ENCODE results near the gene SH3GL2.

Gene SH3GL2

DNA sequence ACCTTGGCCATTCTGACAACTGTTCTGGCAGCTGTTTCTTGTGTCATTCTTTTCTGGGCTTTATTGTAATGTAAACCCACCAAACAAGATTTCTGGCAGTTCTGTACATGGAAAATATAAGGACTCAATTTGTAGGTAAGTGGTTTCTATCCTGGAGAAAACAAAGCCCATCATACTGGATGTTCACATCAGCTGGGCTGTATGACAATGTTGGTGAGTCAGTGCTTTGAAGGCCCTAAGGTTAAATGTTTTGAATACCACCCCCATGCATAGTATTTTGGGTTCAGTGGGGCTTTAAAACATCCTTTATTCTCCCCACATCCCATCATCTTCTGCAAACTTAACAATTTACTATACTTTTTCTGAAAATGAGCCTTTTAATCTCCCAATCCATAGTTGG, 52.5 kb downstream of the SH3GL2 start:
- Histone ChIP-seq H3K9me3 (ENCODE audit: control insufficient read depth, low read depth, low read length) (no peaks in the 10 kb centered on the region), H3K4me3 (ENCODE audit: low read length) (no peak overlapping the region)

DNA sequence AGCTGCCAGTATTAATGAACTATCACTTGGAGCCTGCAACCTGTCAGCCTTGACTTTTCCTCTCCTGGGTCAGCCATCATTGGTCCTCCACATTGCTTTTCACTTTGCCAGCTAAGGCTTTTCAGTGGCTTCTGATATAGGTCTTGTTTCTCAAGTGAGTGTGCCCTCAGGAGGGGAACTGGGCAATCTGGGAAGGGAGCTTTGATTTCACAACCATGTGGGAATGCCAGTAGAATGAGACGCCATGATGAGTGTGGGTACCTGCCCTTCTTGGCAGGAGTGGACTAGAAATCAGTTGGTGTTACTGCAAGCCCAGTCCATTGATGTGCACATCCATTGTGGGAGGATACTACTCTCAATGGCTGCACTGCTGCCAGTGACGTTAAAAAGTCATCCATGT, 54.1 kb downstream of the SH3GL2 start:
- Histone ChIP-seq H3K27ac (ENCODE audit: low read length) (no peak overlapping the region), H3K27me3 (ENCODE audit: control insufficient read depth, insufficient read depth, low read length) (no peaks in the 10 kb centered on the region), H3K36me3 (ENCODE audit: control insufficient read depth, low read depth, low read length) (no peaks in the 10 kb centered on the region), H3K9me3 (ENCODE audit: control insufficient read depth, low read depth, low read length) (no peaks in the 10 kb centered on the region), H3K4me1 (ENCODE audit: control insufficient read depth, low read depth, low read length) (no peaks in the 10 kb centered on the region), H3K4me3 (ENCODE audit: low read length) (no peak overlapping the region), H3K9ac (ENCODE audit: low read length) (no peak overlapping the region)

More for the DNA sequence above, 52.5 kb downstream of the SH3GL2 start:
- Histone ChIP-seq H3K9ac (ENCODE audit: low read length) (no peak overlapping the region), H3K4me1 (ENCODE audit: control insufficient read depth, low read depth, low read length) (no peaks in the 10 kb centered on the region), H3K27ac (ENCODE audit: low read length) (no peak overlapping the region), H3K36me3 (ENCODE audit: control insufficient read depth, low read depth, low read length) (no peaks in the 10 kb centered on the region), H3K27me3 (ENCODE audit: control insufficient read depth, insufficient read depth, low read length) (no peaks in the 10 kb centered on the region)

DNA sequence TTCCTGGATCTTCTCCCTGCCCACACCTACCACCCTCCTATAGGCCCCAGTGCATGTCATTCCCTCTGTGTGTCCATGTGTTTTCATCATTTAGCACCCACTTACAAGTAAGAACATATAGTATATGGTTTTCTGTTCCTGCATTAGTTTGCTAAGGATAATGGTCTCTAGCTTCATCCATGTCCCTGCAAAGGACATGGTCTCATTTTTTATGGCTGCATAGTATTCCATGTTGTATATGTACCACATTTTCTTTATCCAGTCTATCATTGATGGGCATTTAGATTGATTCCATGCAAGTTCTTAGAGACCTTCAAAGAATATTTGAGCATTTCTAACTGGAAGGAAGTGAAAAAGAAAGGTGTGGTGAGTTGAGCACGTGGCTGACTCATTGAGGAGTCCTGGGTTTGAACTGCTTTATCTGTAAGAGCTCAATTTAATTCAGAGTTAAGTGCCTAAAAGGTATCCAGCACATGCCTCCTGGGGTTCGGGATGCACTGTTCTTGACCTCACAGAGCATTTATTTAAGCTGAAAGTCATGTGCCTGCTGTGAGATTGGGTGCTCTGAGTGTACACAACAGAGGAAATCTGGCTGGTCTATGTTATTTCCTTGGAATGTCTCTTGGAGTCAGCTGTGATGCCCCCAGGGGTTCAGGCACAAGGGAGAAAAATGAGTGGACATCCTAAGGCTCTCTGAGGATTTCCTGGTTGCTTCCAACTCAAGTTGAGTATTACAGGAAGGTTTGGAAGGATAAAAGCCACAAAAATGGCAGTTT, 56.4 kb downstream of the SH3GL2 start:
- no peaks in the 10 kb centered on the region for H3K27me3 ChIP-seq (ENCODE audit: control insufficient read depth, insufficient read depth, low read length)
- H3K36me3 ChIP-seq (ENCODE audit: control insufficient read depth, low read depth, low read length): no peaks in the 10 kb centered on the region
- no peak overlapping the region for H3K27ac ChIP-seq (ENCODE audit: low read length)
- H3K4me3 ChIP-seq (ENCODE audit: low read length): no peak overlapping the region
- no peaks in the 10 kb centered on the region for H3K9me3 ChIP-seq (ENCODE audit: control insufficient read depth, low read depth, low read length)
- H3K4me1 ChIP-seq (ENCODE audit: control insufficient read depth, low read depth, low read length): no peaks in the 10 kb centered on the region
- H3K9ac ChIP-seq (ENCODE audit: low read length): no peak overlapping the region

DNA sequence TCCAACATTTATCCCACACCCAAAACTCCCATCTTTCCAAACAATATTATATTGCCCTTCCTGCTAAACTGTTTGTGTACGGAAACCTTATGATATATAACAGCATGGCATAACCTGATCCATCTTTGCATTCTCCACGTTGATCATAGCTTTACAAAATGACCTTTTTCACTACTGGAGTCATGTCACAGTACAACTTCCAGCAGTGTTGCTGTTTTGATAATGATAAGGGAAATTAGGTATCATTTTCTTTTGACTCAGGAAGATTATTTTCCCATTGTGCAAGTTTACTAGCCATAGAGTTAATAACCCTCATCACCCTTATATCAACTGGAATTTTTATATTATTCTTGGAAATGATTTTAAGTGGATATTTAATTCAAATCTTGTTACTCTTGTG, 57.5 kb downstream of the SH3GL2 start:
- Histone ChIP-seq H3K9ac (ENCODE audit: low read length) (no peak overlapping the region), H3K36me3 (ENCODE audit: control insufficient read depth, low read depth, low read length) (no peaks in the 10 kb centered on the region), H3K4me3 (ENCODE audit: low read length) (no peak overlapping the region), H3K4me1 (ENCODE audit: control insufficient read depth, low read depth, low read length) (no peaks in the 10 kb centered on the region), H3K9me3 (ENCODE audit: control insufficient read depth, low read depth, low read length) (no peaks in the 10 kb centered on the region), H3K27me3 (ENCODE audit: control insufficient read depth, insufficient read depth, low read length) (no peaks in the 10 kb centered on the region), H3K27ac (ENCODE audit: low read length) (no peak overlapping the region)

DNA sequence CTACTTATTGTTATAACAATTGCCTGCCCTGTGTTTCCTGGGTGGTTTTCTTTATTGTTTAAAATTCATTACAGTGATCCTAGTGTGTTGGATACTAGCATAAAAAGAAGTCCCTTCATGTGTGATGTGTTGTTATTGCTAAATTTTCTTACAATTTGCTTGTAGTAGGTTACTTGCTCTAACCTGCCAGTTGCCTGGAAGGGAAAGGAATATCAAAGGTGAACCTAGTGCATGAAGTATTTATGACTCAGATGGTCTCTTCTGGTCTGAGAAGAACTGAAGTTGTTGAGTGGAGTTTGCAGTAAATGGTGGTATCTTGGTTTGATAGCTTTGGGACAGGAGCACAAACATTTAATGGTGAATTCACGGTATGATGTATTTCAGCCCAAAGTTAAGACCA, 58.0 kb downstream of the SH3GL2 start:
- Histone ChIP-seq H3K9ac (ENCODE audit: low read length) (no peak overlapping the region), H3K27ac (ENCODE audit: low read length) (no peak overlapping the region), H3K36me3 (ENCODE audit: control insufficient read depth, low read depth, low read length) (no peaks in the 10 kb centered on the region)

DNA sequence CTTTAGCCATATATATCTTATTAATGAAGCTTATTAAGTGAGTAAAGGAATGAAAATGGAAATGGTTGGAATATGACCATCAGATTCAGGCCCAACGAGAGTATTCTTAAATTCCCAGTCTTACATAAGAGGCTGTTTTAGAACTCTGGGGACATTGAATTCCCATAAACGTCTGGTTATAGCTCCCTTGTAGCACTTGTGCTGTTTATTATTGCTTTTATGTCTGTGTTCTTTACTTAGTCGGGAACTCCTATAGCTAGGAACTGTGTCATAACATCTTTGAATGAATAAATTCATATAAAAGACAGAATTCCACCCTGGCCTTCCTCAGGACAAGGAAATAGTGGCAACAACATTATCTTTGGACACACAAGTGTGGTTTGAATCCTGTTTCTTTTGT, 58.4 kb downstream of the SH3GL2 start:
- no peak overlapping the region for H3K27ac ChIP-seq (ENCODE audit: low read length)
- no peak overlapping the region for H3K9ac ChIP-seq (ENCODE audit: low read length)
- H3K27me3 ChIP-seq (ENCODE audit: control insufficient read depth, insufficient read depth, low read length): no peaks in the 10 kb centered on the region
- H3K4me1 ChIP-seq (ENCODE audit: control insufficient read depth, low read depth, low read length): no peaks in the 10 kb centered on the region
- no peaks in the 10 kb centered on the region for H3K9me3 ChIP-seq (ENCODE audit: control insufficient read depth, low read depth, low read length)
- H3K4me3 ChIP-seq (ENCODE audit: low read length): no peak overlapping the region
- no peaks in the 10 kb centered on the region for H3K36me3 ChIP-seq (ENCODE audit: control insufficient read depth, low read depth, low read length)

More for the DNA sequence above, 58.0 kb downstream of the SH3GL2 start:
- Histone ChIP-seq H3K9me3 (ENCODE audit: control insufficient read depth, low read depth, low read length) (no peaks in the 10 kb centered on the region), H3K27me3 (ENCODE audit: control insufficient read depth, insufficient read depth, low read length) (no peaks in the 10 kb centered on the region), H3K4me3 (ENCODE audit: low read length) (no peak overlapping the region), H3K4me1 (ENCODE audit: control insufficient read depth, low read depth, low read length) (no peaks in the 10 kb centered on the region)

DNA sequence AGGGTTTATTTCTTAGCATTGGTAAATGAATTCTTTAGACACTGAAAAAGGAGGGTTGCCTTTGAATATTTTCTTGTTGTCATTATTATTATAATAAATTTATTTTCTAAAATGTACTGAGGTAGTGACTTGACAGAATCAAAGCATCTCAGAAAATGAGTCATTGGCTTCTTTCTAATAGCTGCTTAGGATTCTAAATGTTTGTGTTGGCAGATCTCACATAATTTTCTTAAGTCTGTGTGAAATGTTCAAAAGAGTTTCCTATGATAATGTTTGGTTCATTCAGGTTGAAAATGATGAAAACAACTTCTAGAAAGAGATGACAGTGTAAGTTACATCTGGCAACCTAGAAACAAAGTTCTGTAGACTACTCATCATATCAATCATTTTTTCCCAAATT, 69.7 kb downstream of the SH3GL2 start:
- Histone ChIP-seq H3K27me3 (ENCODE audit: control insufficient read depth, insufficient read depth, low read length) (no peaks in the 10 kb centered on the region), H3K4me3 (ENCODE audit: low read length) (no peak overlapping the region), H3K9ac (ENCODE audit: low read length) (no peak overlapping the region), H3K27ac (ENCODE audit: low read length) (no peak overlapping the region), H3K4me1 (ENCODE audit: control insufficient read depth, low read depth, low read length) (no peaks in the 10 kb centered on the region), H3K9me3 (ENCODE audit: control insufficient read depth, low read depth, low read length) (no peaks in the 10 kb centered on the region), H3K36me3 (ENCODE audit: control insufficient read depth, low read depth, low read length) (no peaks in the 10 kb centered on the region)

DNA sequence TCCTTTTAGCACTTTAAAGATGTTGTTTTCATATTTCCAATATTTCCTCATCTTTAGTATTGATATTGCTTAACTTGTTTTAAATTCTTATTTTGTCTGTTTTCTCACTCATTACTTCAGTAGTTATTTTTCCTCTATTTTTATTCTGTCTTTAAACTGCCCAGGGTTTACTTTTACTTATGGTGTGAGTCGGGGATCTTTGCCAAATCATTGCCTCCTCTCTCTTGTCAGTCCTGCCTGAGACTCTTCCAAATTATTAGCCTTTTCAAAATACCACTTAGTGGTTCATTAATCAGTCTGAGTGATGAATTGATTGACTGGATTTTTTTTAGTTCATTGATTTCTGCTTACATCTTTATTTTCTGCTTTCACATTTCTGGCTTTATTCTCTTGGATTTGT, 72.9 kb downstream of the SH3GL2 start:
- Histone ChIP-seq H3K4me3 (ENCODE audit: low read length) (no peak overlapping the region), H3K9me3 (ENCODE audit: control insufficient read depth, low read depth, low read length) (no peaks in the 10 kb centered on the region), H3K27me3 (ENCODE audit: control insufficient read depth, insufficient read depth, low read length) (no peaks in the 10 kb centered on the region), H3K4me1 (ENCODE audit: control insufficient read depth, low read depth, low read length) (no peaks in the 10 kb centered on the region), H3K9ac (ENCODE audit: low read length) (no peak overlapping the region), H3K36me3 (ENCODE audit: control insufficient read depth, low read depth, low read length) (no peaks in the 10 kb centered on the region), H3K27ac (ENCODE audit: low read length) (no peak overlapping the region)

DNA sequence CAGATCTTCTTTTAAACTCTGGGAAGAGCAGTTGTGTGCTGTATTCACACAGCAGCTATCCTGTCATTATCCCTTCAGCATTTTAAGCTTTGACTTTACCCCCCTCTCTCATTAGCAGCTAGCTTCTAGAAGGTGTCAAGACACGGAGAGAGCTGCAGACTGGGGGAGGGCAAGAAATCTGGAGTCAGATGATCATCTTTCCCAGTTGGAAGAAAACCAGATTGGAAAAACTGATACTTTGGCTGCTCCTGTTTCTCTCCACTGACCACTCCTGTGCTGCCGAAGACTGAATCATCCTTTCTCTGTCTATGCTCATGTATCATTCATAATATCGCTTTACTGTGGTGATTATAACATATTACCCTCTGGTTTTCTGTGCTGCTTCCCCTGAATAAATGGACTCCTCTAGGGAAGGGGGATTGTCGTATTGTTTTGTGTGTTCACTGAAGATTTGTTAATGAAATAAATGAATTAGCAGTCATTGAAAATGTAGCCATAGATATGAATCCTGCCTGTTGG, 75.1 kb downstream of the SH3GL2 start:
- no peak overlapping the region for H3K27ac ChIP-seq (ENCODE audit: low read length)
- H3K4me1 ChIP-seq (ENCODE audit: control insufficient read depth, low read depth, low read length): no peaks in the 10 kb centered on the region
- no peak overlapping the region for H3K4me3 ChIP-seq (ENCODE audit: low read length)
- no peaks in the 10 kb centered on the region for H3K36me3 ChIP-seq (ENCODE audit: control insufficient read depth, low read depth, low read length)
- no peaks in the 10 kb centered on the region for H3K9me3 ChIP-seq (ENCODE audit: control insufficient read depth, low read depth, low read length)
- H3K27me3 ChIP-seq (ENCODE audit: control insufficient read depth, insufficient read depth, low read length): no peaks in the 10 kb centered on the region
- no peak overlapping the region for H3K9ac ChIP-seq (ENCODE audit: low read length)

DNA sequence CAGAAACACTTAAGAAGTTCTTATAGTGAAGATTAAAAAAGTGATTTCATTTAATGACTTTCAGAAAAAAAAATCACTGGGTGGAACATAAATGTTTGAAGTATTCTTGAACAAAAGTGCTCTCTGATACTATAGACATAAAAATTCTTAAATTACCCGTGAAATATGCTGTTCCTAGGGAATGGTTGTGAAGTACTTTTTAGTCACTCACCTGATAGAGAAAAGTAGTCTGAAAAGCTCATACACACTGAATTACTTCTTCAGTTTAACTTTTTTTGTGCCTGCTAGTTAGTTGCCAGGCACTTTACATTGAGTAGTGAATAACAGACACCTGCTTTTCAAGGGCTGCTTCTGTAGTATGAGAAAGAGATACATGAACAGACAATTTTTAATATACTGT, 78.0 kb downstream of the SH3GL2 start:
- Histone ChIP-seq H3K4me3 (ENCODE audit: low read length) (no peak overlapping the region), H3K27me3 (ENCODE audit: control insufficient read depth, insufficient read depth, low read length) (no peaks in the 10 kb centered on the region), H3K27ac (ENCODE audit: low read length) (no peak overlapping the region), H3K36me3 (ENCODE audit: control insufficient read depth, low read depth, low read length) (no peaks in the 10 kb centered on the region), H3K9me3 (ENCODE audit: control insufficient read depth, low read depth, low read length) (no peaks in the 10 kb centered on the region), H3K4me1 (ENCODE audit: control insufficient read depth, low read depth, low read length) (no peaks in the 10 kb centered on the region), H3K9ac (ENCODE audit: low read length) (no peak overlapping the region)

DNA sequence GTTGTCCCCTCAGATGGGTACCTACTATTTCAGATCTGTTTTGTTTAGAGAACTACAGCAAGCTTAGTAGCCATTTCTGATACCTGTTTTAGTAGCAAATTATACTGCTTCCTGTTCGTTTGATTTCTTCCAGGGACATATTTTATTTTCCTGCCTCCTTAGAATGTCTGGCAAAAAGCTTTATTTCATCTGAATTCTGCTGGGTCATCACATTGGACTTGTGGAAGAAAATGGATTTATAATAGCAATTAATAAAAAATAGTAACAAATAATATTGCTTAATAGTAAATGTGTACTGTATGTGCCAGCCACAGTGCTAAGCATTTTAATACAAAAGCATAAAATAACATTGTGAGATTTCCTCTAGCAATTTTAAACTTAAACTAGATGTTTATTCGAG, 79.4 kb downstream of the SH3GL2 start:
- no peaks in the 10 kb centered on the region for H3K9me3 ChIP-seq (ENCODE audit: control insufficient read depth, low read depth, low read length)
- no peaks in the 10 kb centered on the region for H3K36me3 ChIP-seq (ENCODE audit: control insufficient read depth, low read depth, low read length)
- H3K4me3 ChIP-seq (ENCODE audit: low read length): no peak overlapping the region
- no peak overlapping the region for H3K27ac ChIP-seq (ENCODE audit: low read length)
- H3K27me3 ChIP-seq (ENCODE audit: control insufficient read depth, insufficient read depth, low read length): no peaks in the 10 kb centered on the region
- H3K9ac ChIP-seq (ENCODE audit: low read length): no peak overlapping the region
- no peaks in the 10 kb centered on the region for H3K4me1 ChIP-seq (ENCODE audit: control insufficient read depth, low read depth, low read length)

DNA sequence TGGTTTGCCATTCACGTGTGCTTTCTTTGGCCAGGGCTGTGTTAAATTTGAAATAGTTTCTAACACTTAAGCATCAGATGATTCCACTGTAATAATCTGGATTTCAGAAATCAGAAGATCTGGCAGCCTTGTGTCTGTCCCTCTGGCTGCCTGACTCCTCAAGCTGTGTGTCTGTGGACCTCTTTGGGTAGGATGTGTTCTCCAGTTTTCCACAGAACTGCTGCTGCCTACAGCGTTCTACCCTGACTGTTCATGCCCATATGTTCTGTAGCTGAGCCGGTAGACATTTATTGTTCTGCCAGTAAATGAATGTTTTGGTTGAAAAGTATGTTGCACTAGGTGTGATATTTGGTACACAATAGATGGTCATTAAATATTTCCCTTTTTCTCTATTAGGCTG, 81.3 kb downstream of the SH3GL2 start:
- no peaks in the 10 kb centered on the region for H3K9me3 ChIP-seq (ENCODE audit: control insufficient read depth, low read depth, low read length)
- no peak overlapping the region for H3K9ac ChIP-seq (ENCODE audit: low read length)
- H3K27ac ChIP-seq (ENCODE audit: low read length): no peak overlapping the region
- H3K36me3 ChIP-seq (ENCODE audit: control insufficient read depth, low read depth, low read length): no peaks in the 10 kb centered on the region
- H3K4me3 ChIP-seq (ENCODE audit: low read length): no peak overlapping the region
- H3K4me1 ChIP-seq (ENCODE audit: control insufficient read depth, low read depth, low read length): no peaks in the 10 kb centered on the region
- no peaks in the 10 kb centered on the region for H3K27me3 ChIP-seq (ENCODE audit: control insufficient read depth, insufficient read depth, low read length)
